GM10266 (cell line): ENCODE results near the gene TRIM44.
"Not testable (repeated sequence)": the region's sequence is repeated elsewhere in the genome, so short reads cannot be mapped to it uniquely, and the experiment has no call there.

Experiments
- DNase-seq: peaks from one replicate; pipeline ENCODE4 v3.0.0; 2012; ENCODE audit errors: extremely low spot score
- CTCF ChIP-seq: IDR thresholded peaks from 2 replicates; pipeline ENCODE4 v1.5.1; 2012; ENCODE audit warnings: mild to moderate bottlenecking, low read depth; ENCODE audit not compliant: control insufficient read depth, insufficient read depth; ENCODE audit errors: missing control alignments

TRIM44 gene

GRCh38 chr11:35714882-35715627 lies 52.5 kb downstream of the TRIM44 start:
- DNase-seq = peak; percentile 52
- TF ChIP-seq CTCF = no peak

DNA sequence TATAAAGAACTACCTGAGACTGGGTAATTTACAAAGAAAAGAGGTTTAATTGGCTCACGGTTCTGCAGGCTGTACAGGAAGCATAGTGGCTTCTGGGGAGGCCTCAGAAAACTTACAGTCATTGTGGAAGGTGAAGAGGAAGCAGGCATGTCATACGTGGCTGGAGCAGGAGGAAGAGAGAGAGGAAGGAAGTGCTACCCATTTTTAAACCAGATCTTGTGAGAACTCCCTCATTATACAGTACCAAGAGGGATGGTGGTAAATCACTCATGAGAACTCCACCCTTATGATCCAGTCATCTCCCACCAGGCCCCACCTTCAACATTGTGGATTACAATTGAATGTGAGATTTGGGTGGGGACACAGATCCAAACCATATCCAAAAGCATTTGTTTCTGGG lies 53.1 kb downstream of the TRIM44 start:
- not testable (repeated sequence) for DNase-seq

- TF ChIP-seq CTCF = peak; percentile 17
- DNase-seq = no peak
Observed at GRCh38 chr11:35717043-35717442, 54.5 kb downstream of the TRIM44 start.

GRCh38 chr11:35717520-35717919 lies 54.9 kb downstream of the TRIM44 start:
- no peak for TF ChIP-seq CTCF
- DNase-seq = no peak

DNA sequence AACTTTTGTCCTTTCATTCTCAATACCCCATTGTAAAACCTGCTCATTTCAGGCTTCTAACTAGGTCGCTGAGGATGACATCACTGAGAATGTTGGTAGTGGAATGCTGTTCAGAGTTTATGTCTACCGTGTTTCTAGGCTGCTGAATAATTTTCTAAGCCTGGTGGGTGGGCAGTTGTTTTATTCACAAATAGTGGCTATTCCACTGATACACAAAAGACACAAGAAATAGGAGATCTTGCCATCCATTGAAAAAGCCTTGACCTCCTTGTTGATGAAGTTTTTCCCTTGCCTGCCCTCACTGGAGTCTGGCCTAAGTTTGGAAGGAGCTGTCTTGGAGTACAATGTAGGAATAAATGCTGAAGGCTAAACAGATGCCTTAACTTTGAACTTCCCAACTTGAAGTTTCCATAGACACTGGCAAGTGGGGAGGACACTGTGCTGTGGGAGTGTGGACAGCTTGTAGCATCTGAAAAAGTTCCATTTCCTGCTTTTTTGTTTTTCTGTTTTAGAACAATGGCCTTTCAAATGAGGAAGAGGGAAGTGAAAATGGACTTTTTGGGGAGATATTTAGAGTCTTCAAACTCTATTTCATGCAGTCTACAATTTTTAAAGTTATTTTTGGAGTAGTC lies 59.2 kb downstream of the TRIM44 start:
- peak; percentile 17 for DNase-seq
- no peak for TF ChIP-seq CTCF

GRCh38 chr11:35722641-35723040 lies 60.1 kb downstream of the TRIM44 start:
- no peak for TF ChIP-seq CTCF
- DNase-seq = no peak

DNA sequence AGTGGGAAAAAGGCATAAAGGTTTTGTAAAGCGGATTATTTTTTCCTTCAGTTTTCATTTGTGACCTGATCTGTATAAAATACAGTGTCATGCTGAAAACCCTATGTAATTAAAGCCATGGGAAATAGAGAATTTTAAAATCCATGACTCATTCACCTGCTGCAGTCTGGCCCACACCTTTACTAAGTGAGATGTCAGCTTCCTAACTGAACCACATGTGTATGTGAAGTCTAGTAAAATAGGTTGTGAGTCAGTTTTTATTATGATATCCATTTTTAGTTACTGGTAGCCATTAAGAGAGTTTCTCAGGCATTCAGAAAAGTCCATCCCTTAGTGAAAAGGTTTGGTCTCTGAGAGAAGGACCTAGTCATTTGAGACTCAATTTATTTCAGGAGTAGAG lies 60.9 kb downstream of the TRIM44 start:
- DNase-seq = no peak
- TF ChIP-seq CTCF = no peak
